CD8-positive, alpha-beta memory T cell (primary cell): Measurements from ENCODE around the gene ENTHD1. TPM values are rescaled to one million over a fixed set of nuclear protein-coding genes. Genes with fewer than 3 reads are reported as not detected.
"Not testable (repeated sequence)": the region's sequence is repeated elsewhere in the genome, so short reads cannot be mapped to it uniquely, and the experiment has no call there.

Experiments
- CTCF ChIA-PET: fragments of 350-600 bp; sonication (Branson Sonifier 250); formaldehyde crosslinking; loops from one replicate; lab custom pipeline; 2021; ENCODE audit warnings: antibody characterized with exemption; lab: Charles Lee
- POLR2A ChIA-PET: fragments of 350-600 bp; sonication (Branson Sonifier 250); formaldehyde crosslinking; loops from one replicate; lab custom pipeline; 2021; ENCODE audit warnings: antibody characterized with exemption; lab: Charles Lee
- DNase-seq, 5 donors: peaks; one replicate each; pipeline versions ENCODE4 v3.0.0 to v3.0.0-alpha.2; 2020 to 2022; ENCODE audit warnings: mixed read lengths in 1 of 5
- H3K27ac ChIP-seq: one replicate; pipeline ENCODE4 v1.7.0; 2013; ENCODE audit warnings: low read depth, mild to moderate bottlenecking, low read length, moderate library complexity
- H3K27me3 ChIP-seq: 2 replicates; pipeline ENCODE4 v1.7.0; 2013; ENCODE audit warnings: low read length, mild to moderate bottlenecking; ENCODE audit not compliant: insufficient read depth, poor library complexity, severe bottlenecking
- H3K36me3 ChIP-seq: 2 replicates; pipeline ENCODE4 v1.7.0; 2013; ENCODE audit warnings: mild to moderate bottlenecking, low read length, moderate library complexity; ENCODE audit not compliant: insufficient read depth
- H3K4me1 ChIP-seq: 2 replicates; pipeline ENCODE4 v1.7.0; 2013; ENCODE audit warnings: mild to moderate bottlenecking, low read length, moderate library complexity; ENCODE audit not compliant: insufficient read depth
- H3K4me3 ChIP-seq: 2 replicates; pipeline ENCODE4 v1.7.0; 2013; ENCODE audit warnings: mild to moderate bottlenecking, low read length
- H3K9me3 ChIP-seq: 2 replicates; pipeline ENCODE4 v1.7.0; 2013; ENCODE audit warnings: mild to moderate bottlenecking, low read length
- H3K27ac Mint-ChIP-seq, 8 donors: one replicate each; pipeline ENCODE4 v1.8.0; 2020 to 2021; ENCODE audit warnings: mixed read lengths in 8 of 8, mild to moderate bottlenecking in 6 of 8, inconsistent platforms in 3 of 8, moderate library complexity in 3 of 8
- H3K27me3 Mint-ChIP-seq, 2 donors: one replicate each; pipeline ENCODE4 v1.8.0; 2020 to 2021; ENCODE audit warnings: mixed read lengths in 2 of 2, mild to moderate bottlenecking in 1 of 2, moderate library complexity in 1 of 2
- H3K36me3 Mint-ChIP-seq, 3 donors: one replicate each; pipeline ENCODE4 v1.8.0; 2020 to 2021; ENCODE audit warnings: mixed read lengths in 3 of 3, inconsistent platforms in 1 of 3, mild to moderate bottlenecking in 1 of 3
- H3K4me1 Mint-ChIP-seq, 3 donors: one replicate each; pipeline ENCODE4 v1.8.0; 2020 to 2021; ENCODE audit warnings: mixed read lengths in 3 of 3, inconsistent platforms in 1 of 3, mild to moderate bottlenecking in 1 of 3
- H3K4me3 Mint-ChIP-seq, 7 donors: one replicate each; pipeline ENCODE4 v1.8.0; 2020 to 2021; ENCODE audit warnings: mixed read lengths in 7 of 7, mild to moderate bottlenecking in 6 of 7, moderate library complexity in 4 of 7, inconsistent platforms in 2 of 7
- H3K9me3 Mint-ChIP-seq, 5 donors: one replicate each; pipeline ENCODE4 v1.8.0; 2020 to 2022; ENCODE audit warnings: mixed read lengths in 5 of 5, mild to moderate bottlenecking in 3 of 5, moderate library complexity in 2 of 5, inconsistent platforms in 1 of 5
- polyA plus RNA-seq: library from polyadenylated mRNA; unstranded; fragments of 300-500 nt; fragmentation: Illumina TruSeq; gene quantifications from one replicate; pipeline ENCODE4 v1.2.3, GENCODE V29; 2021
- total RNA-seq, 2 experiments: library from RNA; stranded (reverse); gene quantifications; one replicate each; pipeline ENCODE4 v1.2.3, GENCODE V29; 2021

Gene ENTHD1
- total and polyA plus RNA-seq, 3 experiments from 2014 or later: 0.16 to 0.35 (median 0.16) TPM

DNA sequence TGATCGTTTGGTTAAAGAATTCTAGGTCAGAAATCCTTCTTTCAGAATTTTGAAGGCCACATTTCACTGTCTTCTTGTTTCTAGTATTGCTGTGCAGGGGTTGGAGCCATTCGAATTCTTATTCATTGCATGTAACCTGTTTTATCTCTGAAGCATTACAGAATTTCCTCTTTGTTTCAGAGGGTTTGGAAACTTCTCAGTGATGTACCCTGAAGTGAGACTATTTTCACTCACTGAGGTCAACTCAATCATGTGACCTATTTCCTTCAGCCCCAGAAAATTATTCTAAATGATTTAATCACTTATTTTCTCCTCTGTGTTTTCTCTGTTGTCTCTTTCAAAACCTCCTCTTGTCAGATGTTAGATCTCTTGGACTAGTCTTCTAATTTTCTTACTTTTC is 147.8 kb downstream of the ENTHD1 start:
- H3K4me3 ChIP-seq: no peak overlapping the region
- Mint-ChIP-seq H3K9me3 (peaks cover 0 to 2% (median 0%) of the 10 kb centered on the region in 5 donors), H3K27me3 (peaks cover 0 to 3% of the 10 kb centered on the region in 2 donors), H3K4me1 (peaks cover 18 to 24% (median 20%) of the 10 kb centered on the region in 3 donors), H3K27ac (peak overlapping the region in 6 of 8 donors; percentile 1 to 85 (median 48)), H3K36me3 (peaks cover 0 to 7% (median 0%) of the 10 kb centered on the region in 3 donors), H3K4me3 (peak overlapping the region in 2 of 7 donors; percentile 1 to 36)
- ChIA-PET POLR2A (no interaction called here), CTCF (no interaction called here)
- H3K9me3 ChIP-seq: no peaks in the 10 kb centered on the region
- no peak for DNase-seq
- no peaks in the 10 kb centered on the region for H3K27me3 ChIP-seq
- H3K4me1 ChIP-seq: peaks cover 17% of the 10 kb centered on the region
- no peak overlapping the region for H3K27ac ChIP-seq
- H3K36me3 ChIP-seq: no peaks in the 10 kb centered on the region

DNA sequence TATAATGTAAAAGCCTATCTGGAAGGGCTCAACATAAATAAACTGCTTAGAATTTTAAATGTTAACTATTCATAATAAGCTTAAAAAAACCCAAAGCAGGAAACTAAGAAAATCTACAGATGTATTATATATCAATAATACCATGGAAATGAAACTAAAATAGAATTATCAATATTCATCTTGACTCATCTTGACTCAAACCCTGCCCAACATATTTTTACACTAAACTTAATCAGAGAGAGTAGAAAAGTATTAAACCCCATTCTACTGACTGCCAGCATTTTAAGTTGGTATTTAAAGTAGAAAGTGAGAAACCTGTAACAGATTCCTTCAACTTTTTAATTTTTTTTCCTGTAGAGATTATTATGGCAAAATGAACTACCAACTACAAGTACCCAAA is 149.2 kb downstream of the ENTHD1 start:
- Histone ChIP-seq H3K9me3 (no peaks in the 10 kb centered on the region), H3K4me3 (no peak overlapping the region), H3K27ac (no peak overlapping the region), H3K27me3 (no peaks in the 10 kb centered on the region), H3K4me1 (peaks cover 17% of the 10 kb centered on the region), H3K36me3 (no peaks in the 10 kb centered on the region)
- H3K27ac Mint-ChIP-seq: no peak overlapping the region
- H3K4me3 Mint-ChIP-seq: no peak overlapping the region
- ChIA-PET CTCF (no interaction called here), POLR2A (no interaction called here)
- peaks cover 0 to 2% (median 0%) of the 10 kb centered on the region in 5 donors for H3K9me3 Mint-ChIP-seq
- H3K27me3 Mint-ChIP-seq: peaks cover 0 to 3% of the 10 kb centered on the region in 2 donors
- peaks cover 0 to 11% (median 0%) of the 10 kb centered on the region in 3 donors for H3K36me3 Mint-ChIP-seq
- no peak for DNase-seq
- H3K4me1 Mint-ChIP-seq: peaks cover 18 to 24% (median 20%) of the 10 kb centered on the region in 3 donors

DNA sequence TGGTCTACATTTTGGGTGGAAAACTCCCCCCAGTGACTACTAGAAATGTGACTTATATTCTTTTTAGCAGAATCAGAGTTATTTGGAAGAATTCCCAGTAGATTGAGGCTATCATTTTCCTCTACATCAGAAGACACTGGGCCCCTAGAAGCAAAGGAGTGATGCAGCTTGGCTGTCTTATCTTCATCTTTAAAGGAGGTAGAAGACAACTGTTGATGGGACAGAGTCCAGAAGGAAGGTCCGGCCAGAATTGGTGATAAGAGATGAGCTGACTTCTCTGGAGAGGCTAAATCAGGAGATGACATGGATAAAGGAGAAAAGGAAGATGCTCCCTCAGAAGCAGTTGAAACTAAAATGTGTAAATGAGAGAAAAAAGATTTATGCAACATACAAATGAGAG is 149.6 kb downstream of the ENTHD1 start:
- Mint-ChIP-seq H3K27me3 (peaks cover 0 to 3% of the 10 kb centered on the region in 2 donors), H3K4me1 (peaks cover 18 to 24% (median 20%) of the 10 kb centered on the region in 3 donors), H3K4me3 (no peak overlapping the region), H3K36me3 (peaks cover 0 to 14% (median 0%) of the 10 kb centered on the region in 3 donors), H3K9me3 (peaks cover 0 to 2% (median 0%) of the 10 kb centered on the region in 5 donors), H3K27ac (no peak overlapping the region)
- Histone ChIP-seq H3K27ac (no peak overlapping the region), H3K27me3 (no peaks in the 10 kb centered on the region), H3K9me3 (no peaks in the 10 kb centered on the region), H3K36me3 (no peaks in the 10 kb centered on the region), H3K4me3 (no peak overlapping the region), H3K4me1 (peaks cover 17% of the 10 kb centered on the region)
- CTCF ChIA-PET: no interaction called here
- POLR2A ChIA-PET: no interaction called here
- DNase-seq: no peak

DNA sequence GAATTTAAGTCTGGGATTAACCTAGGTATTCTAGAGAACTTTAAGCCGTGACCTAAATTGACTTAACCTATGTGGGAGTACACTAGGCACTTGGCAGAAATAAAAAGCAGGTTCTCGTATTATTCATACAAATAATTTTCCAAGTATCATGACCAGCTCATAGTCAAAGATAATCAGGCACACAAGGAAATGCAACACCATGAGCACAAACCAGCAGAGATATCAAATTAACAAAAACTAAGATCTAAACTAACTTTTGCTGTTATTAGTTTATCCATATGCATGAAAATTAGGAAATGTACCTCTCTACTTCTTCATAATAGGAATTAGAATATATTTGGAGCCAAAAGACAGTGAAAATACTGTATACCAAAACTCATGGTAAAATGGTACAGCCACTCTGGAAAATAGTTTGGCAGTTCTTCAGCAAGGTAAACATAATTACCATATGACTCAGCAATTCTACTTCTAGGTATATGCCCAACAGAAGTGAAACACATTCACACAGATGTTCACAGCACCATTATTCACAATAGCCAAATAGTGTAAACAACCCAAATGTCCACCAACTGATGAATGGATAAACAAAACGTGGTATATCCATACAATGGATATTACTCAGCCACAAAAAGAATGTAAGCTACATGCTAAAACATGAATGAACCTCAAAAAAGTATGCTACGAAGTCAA is 154.1 kb downstream of the ENTHD1 start:
- CTCF ChIA-PET: interaction anchor here (1.0 kb wide), 1 partner anchor 16 kb away, joined by 3 read pairs; no protein-coding TSS in a partner anchor
- Mint-ChIP-seq H3K4me1 (no peaks in the 10 kb centered on the region), H3K4me3 (no peak overlapping the region), H3K27me3 (peaks cover 13 to 25% of the 10 kb centered on the region in 2 donors), H3K36me3 (peaks cover 0 to 17% (median 4%) of the 10 kb centered on the region in 3 donors), H3K27ac (no peak overlapping the region), H3K9me3 (peaks cover 0 to 2% (median 0%) of the 10 kb centered on the region in 5 donors)
- Histone ChIP-seq H3K4me3 (no peak overlapping the region), H3K36me3 (no peaks in the 10 kb centered on the region), H3K27ac (no peak overlapping the region), H3K4me1 (no peaks in the 10 kb centered on the region), H3K27me3 (no peaks in the 10 kb centered on the region), H3K9me3 (no peaks in the 10 kb centered on the region)
- no peak for DNase-seq
- POLR2A ChIA-PET: no interaction called here

DNA sequence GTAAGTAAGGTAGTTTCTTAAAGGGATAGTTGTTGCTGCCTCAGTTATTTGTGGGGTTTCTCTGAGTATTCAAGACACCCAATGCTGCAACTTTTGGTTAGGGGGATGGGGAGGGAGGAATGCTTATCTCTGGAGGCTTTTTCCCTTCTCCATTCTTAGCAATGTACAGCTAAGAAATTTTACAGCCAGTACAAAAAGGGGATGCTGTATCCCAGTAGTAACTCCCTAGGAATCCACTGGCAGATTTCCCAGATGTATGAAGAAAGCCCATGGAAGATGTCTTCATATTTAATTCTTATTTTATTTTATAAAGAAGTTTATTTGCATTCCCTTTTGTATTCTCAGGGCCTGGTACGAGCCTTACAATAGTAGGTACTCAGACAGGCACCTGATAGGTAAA is 154.8 kb downstream of the ENTHD1 start:
- ChIA-PET CTCF (no interaction called here), POLR2A (no interaction called here)
- peaks cover 0 to 18% (median 4%) of the 10 kb centered on the region in 3 donors for H3K36me3 Mint-ChIP-seq
- Histone ChIP-seq H3K4me3 (no peak overlapping the region), H3K27me3 (no peaks in the 10 kb centered on the region), H3K9me3 (no peaks in the 10 kb centered on the region), H3K4me1 (no peaks in the 10 kb centered on the region), H3K36me3 (no peaks in the 10 kb centered on the region), H3K27ac (no peak overlapping the region)
- peaks cover 13 to 25% of the 10 kb centered on the region in 2 donors for H3K27me3 Mint-ChIP-seq
- H3K27ac Mint-ChIP-seq: no peak overlapping the region
- H3K4me3 Mint-ChIP-seq: no peak overlapping the region
- no peak for DNase-seq
- peaks cover 0 to 2% (median 0%) of the 10 kb centered on the region in 5 donors for H3K9me3 Mint-ChIP-seq
- H3K4me1 Mint-ChIP-seq: no peaks in the 10 kb centered on the region

DNA sequence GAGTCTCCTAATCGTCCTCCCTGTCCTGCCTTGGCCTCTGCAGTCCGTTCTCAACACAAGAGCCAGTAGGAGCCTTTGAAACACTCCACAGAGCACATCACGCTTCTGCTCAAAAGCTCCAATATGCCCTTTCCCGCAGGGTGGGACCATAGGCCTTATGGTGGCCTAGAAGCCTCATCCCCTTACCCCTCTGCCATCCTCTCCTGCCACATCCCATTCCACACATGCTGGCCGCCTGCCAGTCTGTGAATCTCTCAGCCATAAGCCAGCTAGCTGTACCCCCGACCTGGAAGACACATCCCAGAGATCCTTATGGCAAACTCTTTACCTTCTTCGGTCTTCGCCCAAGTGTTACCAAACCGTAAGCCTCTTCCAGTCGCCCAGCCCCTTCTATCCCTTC is 157.8 kb downstream of the ENTHD1 start:
- ChIA-PET CTCF (no interaction called here), POLR2A (no interaction called here)
- no peak for DNase-seq
- H3K4me1 Mint-ChIP-seq: no peaks in the 10 kb centered on the region
- H3K9me3 Mint-ChIP-seq: peaks cover 0 to 2% (median 0%) of the 10 kb centered on the region in 5 donors
- no peak overlapping the region for H3K27ac Mint-ChIP-seq
- Histone ChIP-seq H3K4me1 (no peaks in the 10 kb centered on the region), H3K27ac (no peak overlapping the region), H3K9me3 (no peaks in the 10 kb centered on the region), H3K36me3 (no peaks in the 10 kb centered on the region), H3K4me3 (no peak overlapping the region), H3K27me3 (no peaks in the 10 kb centered on the region)
- H3K4me3 Mint-ChIP-seq: no peak overlapping the region
- peaks cover 0 to 11% (median 4%) of the 10 kb centered on the region in 3 donors for H3K36me3 Mint-ChIP-seq
- peaks cover 10 to 28% of the 10 kb centered on the region in 2 donors for H3K27me3 Mint-ChIP-seq

DNA sequence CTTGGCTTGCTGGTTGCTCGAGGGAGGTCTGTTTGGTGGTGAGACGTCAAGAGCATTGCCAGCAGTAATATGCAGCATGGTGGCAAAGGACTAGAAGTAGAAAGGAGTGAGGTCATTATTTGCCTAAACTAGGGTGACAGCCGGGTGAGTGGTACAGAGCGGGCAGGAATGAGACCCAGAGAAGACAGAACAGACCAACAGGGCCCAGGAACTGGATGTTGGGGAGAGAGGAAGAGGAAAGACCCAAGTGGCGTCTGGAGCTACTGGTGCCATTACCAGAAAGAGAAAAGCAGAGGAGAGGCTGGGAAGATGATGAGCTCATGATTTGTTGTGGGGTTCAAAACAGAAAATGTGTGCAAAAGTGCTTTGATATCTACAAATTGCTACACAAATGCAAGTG is 158.7 kb downstream of the ENTHD1 start:
- Mint-ChIP-seq H3K4me1 (no peaks in the 10 kb centered on the region), H3K4me3 (no peak overlapping the region), H3K27me3 (peaks cover 10 to 28% of the 10 kb centered on the region in 2 donors), H3K9me3 (peaks cover 0 to 2% (median 0%) of the 10 kb centered on the region in 5 donors), H3K36me3 (peaks cover 0 to 10% (median 4%) of the 10 kb centered on the region in 3 donors), H3K27ac (peak overlapping the region in 1 of 8 donors; percentile 35)
- no peaks in the 10 kb centered on the region for H3K36me3 ChIP-seq
- no peak overlapping the region for H3K4me3 ChIP-seq
- ChIA-PET CTCF (no interaction called here), POLR2A (no interaction called here)
- no peaks in the 10 kb centered on the region for H3K9me3 ChIP-seq
- no peaks in the 10 kb centered on the region for H3K4me1 ChIP-seq
- H3K27ac ChIP-seq: no peak overlapping the region
- no peaks in the 10 kb centered on the region for H3K27me3 ChIP-seq
- no peak for DNase-seq

DNA sequence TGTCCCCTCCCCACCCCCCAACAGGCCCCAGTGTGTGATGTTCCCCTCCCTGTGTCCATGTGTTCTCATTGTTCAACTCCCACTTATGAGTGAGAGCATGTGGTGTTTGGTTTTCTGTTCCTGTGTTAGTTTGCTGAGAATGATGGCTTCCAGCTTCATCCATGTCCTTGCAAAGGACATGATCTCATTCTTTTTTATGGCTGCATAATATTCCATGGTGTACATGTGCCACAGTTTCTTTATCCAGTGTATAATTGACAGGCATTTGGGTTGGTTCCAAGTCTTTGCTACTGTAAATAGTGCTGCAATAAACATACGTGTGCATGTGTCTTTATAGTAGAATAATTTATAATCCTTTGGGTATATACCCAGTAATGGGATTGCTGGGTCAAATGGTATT is 159.5 kb downstream of the ENTHD1 start:
- H3K36me3 Mint-ChIP-seq, H3K4me1 ChIP-seq, H3K36me3 ChIP-seq, H3K27ac Mint-ChIP-seq, H3K4me1 Mint-ChIP-seq, CTCF ChIA-PET, H3K9me3 ChIP-seq, H3K27me3 ChIP-seq, DNase-seq, H3K27ac ChIP-seq, H3K4me3 Mint-ChIP-seq, H3K9me3 Mint-ChIP-seq, H3K4me3 ChIP-seq, POLR2A ChIA-PET: not testable (repeated sequence)
- peaks cover 10 to 28% of the 10 kb centered on the region in 2 donors for H3K27me3 Mint-ChIP-seq
